ENCODE data around the gene DRD3.

The DRD3 gene

DNA sequence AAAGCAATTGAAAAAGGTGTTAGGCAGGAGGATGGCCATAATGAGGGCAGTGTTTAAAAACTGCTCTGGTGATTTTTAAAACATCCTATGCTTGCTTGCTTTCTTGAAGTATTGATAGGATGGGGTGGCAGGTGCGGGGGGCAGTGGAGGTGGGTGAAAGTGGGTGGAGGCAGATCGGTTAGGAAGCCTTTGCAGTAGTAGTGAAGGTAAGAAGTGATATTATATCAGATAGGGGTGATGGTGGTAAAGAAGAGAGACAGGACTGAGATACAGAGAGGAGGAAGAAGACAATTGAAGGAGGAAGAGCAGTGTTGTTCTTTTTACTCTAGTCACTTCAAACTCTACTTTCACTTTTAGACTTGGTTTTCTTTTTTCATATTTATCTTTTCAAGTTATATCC, 47.5 kb upstream of the DRD3 start:
- no peak for TF ChIP-seq ZNF350 (tag by site-specific recombination; IDR thresholded peaks at IDR 0.05)
- TF ChIP-seq, protein P1, sequence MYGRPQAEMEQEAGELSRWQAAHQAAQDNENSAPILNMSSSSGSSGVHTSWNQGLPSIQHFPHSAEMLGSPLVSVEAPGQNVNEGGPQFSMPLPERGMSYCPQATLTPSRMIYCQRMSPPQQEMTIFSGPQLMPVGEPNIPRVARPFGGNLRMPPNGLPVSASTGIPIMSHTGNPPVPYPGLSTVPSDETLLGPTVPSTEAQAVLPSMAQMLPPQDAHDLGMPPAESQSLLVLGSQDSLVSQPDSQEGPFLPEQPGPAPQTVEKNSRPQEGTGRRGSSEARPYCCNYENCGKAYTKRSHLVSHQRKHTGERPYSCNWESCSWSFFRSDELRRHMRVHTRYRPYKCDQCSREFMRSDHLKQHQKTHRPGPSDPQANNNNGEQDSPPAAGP (tag by site-specific recombination; IDR thresholded peaks at IDR 0.05) = no peak
- TF ChIP-seq ZNF112 (tag by site-specific recombination; IDR thresholded peaks at IDR 0.05) = no peak
- no peak for TF ChIP-seq ZNF18 (tag by site-specific recombination; IDR thresholded peaks at IDR 0.05)
- TF ChIP-seq ZBTB20 (tag by site-specific recombination; IDR thresholded peaks at IDR 0.05) = no peak
- TF ChIP-seq ZNF791 (tag by site-specific recombination; IDR thresholded peaks at IDR 0.05) = no peak
- TF ChIP-seq HOXA7 (CRISPR knock-in tag; IDR thresholded peaks at IDR 0.05; ENCODE audit: borderline replicate concordance) = no peak
- TF ChIP-seq GLI4 (tag by site-specific recombination; IDR thresholded peaks at IDR 0.05) = no peak
- TF ChIP-seq OVOL3 (tag by site-specific recombination; IDR thresholded peaks at IDR 0.05) = no peak
- no peak for TF ChIP-seq ZNF140 (tag by site-specific recombination; IDR thresholded peaks at IDR 0.05)
- TF ChIP-seq ZNF394 (tag by site-specific recombination; IDR thresholded peaks at IDR 0.05; ENCODE audit: borderline replicate concordance) = no peak
- TF ChIP-seq WT1 (tag by site-specific recombination; IDR thresholded peaks at IDR 0.05) = no peak
- POLR2A ChIA-PET = no interaction called here
- H3K36me3 ChIP-seq (ENCODE audit: control insufficient read depth in 2 of 2, insufficient read depth in 1 of 2, low read length in 2 of 2) = no peaks in the 10 kb centered on the region
- H3K4me3 ChIP-seq (ENCODE audit: low read depth, low read length) = no peak overlapping the region
- H3K27ac ChIP-seq (ENCODE audit: extremely low read depth, low read depth, low read length) = no peak overlapping the region
- CTCF ChIA-PET = no interaction called here
- H3K9me3 ChIP-seq (ENCODE audit: control insufficient read depth, insufficient read depth, low read depth, low read length) = no peaks in the 10 kb centered on the region
- H3K4me1 ChIP-seq (ENCODE audit: control insufficient read depth, insufficient read depth, low read length) = no peaks in the 10 kb centered on the region

DNA sequence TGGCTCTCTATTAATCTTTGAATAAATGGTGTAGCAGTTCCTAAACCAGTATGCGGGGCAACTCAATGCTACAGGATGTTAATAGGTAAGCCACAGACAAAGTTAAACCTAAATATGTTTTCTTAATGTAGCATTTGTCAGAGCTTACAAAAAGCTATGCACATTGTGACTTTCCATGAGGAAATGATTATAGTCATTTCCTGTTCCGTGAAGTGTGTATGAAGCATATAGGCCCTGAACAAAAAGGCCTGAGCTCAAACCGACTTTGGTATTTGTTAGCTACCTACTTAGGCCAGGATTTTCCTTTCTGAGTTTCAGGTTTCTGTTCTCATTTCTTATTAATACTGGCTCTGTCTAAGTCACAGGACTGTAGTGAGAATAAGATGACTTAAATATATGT, 44.3 kb upstream of the DRD3 start:
- no peak overlapping the region for H3K27ac ChIP-seq (ENCODE audit: extremely low read depth, low read depth, low read length)

More for the DNA sequence above, 44.3 kb upstream of the DRD3 start:
- no peak overlapping the region for H3K4me3 ChIP-seq (ENCODE audit: low read depth, low read length)
- TF ChIP-seq ZNF692 (tag by site-specific recombination; IDR thresholded peaks at IDR 0.05) (no peak), ZFP3 (tag by site-specific recombination; IDR thresholded peaks at IDR 0.05; ENCODE audit: low read depth) (no peak), ZNF248 (tag by site-specific recombination; IDR thresholded peaks at IDR 0.05) (no peak), ZNF292 (tag by site-specific recombination; IDR thresholded peaks at IDR 0.05; ENCODE audit: borderline replicate concordance, low read depth) (no peak), ZNF776 (tag by site-specific recombination; IDR thresholded peaks at IDR 0.05; ENCODE audit: borderline replicate concordance) (no peak), ZBTB10 (tag by site-specific recombination; IDR thresholded peaks at IDR 0.05) (no peak), AEBP2 (tag by site-specific recombination; IDR thresholded peaks at IDR 0.05; ENCODE audit: borderline replicate concordance) (no peak), ZNF660 (tag by site-specific recombination; IDR thresholded peaks at IDR 0.05) (no peak), ZNF433 (tag by site-specific recombination; IDR thresholded peaks at IDR 0.05; ENCODE audit: low read depth) (no peak), ZNF239 (tag by site-specific recombination; IDR thresholded peaks at IDR 0.05) (no peak), ZFP37 (tag by site-specific recombination; IDR thresholded peaks at IDR 0.05) (no peak)
- TF ChIP-seq, protein P2, sequence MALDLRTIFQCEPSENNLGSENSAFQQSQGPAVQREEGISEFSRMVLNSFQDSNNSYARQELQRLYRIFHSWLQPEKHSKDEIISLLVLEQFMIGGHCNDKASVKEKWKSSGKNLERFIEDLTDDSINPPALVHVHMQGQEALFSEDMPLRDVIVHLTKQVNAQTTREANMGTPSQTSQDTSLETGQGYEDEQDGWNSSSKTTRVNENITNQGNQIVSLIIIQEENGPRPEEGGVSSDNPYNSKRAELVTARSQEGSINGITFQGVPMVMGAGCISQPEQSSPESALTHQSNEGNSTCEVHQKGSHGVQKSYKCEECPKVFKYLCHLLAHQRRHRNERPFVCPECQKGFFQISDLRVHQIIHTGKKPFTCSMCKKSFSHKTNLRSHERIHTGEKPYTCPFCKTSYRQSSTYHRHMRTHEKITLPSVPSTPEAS (tag by site-specific recombination; IDR thresholded peaks at IDR 0.05) = no peak
- H3K36me3 ChIP-seq (ENCODE audit: control insufficient read depth in 2 of 2, insufficient read depth in 1 of 2, low read length in 2 of 2) = no peaks in the 10 kb centered on the region
- ChIA-PET POLR2A (no interaction called here), CTCF (interaction anchor here (0.7 kb wide), 1 partner anchor 29 kb away, joined by 3 read pairs; no protein-coding TSS in a partner anchor)
- no peaks in the 10 kb centered on the region for H3K9me3 ChIP-seq (ENCODE audit: control insufficient read depth, insufficient read depth, low read depth, low read length)
- no peaks in the 10 kb centered on the region for H3K4me1 ChIP-seq (ENCODE audit: control insufficient read depth, insufficient read depth, low read length)
